GM12801 (cell line): Measurements from ENCODE around the gene ATP1B2.

Experiments
- TF ChIP-seq, protein P1 (sequence below): IDR thresholded peaks from one replicate; pipeline ENCODE4 v1.5.1; 2011; ENCODE audit warnings: control low read depth; ENCODE audit not compliant: insufficient read length; ENCODE audit errors: extremely low read depth

Gene ATP1B2

DNA sequence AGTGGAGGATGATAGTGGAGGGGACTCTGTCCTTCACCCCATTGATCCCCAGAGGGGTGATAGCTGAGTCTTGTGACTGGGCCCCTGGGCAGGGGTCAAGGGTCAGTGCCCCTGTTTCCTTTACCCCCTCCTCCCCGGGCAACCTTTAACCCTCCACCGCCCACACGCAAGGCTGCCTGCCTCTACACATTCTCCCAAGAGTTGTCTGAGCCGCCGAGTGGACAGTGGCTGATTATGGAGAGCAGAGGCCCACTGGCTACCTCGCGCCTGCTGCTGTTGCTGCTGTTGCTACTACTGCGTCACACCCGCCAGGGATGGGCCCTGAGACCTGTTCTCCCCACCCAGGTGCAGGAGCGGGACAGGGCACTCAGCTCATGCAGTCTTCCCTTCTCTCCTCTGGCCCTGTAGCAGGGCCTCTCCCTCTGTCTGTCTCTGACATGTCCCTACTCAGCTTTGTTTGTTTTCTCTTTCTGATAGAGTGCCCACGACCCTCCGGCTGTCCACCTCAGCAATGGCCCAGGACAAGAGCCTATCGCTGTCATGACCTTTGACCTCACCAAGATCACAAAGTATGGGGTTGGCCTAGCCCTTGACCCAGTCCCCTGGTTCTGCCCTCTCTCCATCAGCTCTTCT lies 20.7 kb upstream of the ATP1B2 start, which contains the start of gene SHBG:
TSS of gene SHBG (plus strand) at position 197 of the 633 bp plus-strand sequence. CDS start at position 235, 38 bp downstream.
- TF ChIP-seq, protein P1, sequence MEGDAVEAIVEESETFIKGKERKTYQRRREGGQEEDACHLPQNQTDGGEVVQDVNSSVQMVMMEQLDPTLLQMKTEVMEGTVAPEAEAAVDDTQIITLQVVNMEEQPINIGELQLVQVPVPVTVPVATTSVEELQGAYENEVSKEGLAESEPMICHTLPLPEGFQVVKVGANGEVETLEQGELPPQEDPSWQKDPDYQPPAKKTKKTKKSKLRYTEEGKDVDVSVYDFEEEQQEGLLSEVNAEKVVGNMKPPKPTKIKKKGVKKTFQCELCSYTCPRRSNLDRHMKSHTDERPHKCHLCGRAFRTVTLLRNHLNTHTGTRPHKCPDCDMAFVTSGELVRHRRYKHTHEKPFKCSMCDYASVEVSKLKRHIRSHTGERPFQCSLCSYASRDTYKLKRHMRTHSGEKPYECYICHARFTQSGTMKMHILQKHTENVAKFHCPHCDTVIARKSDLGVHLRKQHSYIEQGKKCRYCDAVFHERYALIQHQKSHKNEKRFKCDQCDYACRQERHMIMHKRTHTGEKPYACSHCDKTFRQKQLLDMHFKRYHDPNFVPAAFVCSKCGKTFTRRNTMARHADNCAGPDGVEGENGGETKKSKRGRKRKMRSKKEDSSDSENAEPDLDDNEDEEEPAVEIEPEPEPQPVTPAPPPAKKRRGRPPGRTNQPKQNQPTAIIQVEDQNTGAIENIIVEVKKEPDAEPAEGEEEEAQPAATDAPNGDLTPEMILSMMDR: no peak

DNA sequence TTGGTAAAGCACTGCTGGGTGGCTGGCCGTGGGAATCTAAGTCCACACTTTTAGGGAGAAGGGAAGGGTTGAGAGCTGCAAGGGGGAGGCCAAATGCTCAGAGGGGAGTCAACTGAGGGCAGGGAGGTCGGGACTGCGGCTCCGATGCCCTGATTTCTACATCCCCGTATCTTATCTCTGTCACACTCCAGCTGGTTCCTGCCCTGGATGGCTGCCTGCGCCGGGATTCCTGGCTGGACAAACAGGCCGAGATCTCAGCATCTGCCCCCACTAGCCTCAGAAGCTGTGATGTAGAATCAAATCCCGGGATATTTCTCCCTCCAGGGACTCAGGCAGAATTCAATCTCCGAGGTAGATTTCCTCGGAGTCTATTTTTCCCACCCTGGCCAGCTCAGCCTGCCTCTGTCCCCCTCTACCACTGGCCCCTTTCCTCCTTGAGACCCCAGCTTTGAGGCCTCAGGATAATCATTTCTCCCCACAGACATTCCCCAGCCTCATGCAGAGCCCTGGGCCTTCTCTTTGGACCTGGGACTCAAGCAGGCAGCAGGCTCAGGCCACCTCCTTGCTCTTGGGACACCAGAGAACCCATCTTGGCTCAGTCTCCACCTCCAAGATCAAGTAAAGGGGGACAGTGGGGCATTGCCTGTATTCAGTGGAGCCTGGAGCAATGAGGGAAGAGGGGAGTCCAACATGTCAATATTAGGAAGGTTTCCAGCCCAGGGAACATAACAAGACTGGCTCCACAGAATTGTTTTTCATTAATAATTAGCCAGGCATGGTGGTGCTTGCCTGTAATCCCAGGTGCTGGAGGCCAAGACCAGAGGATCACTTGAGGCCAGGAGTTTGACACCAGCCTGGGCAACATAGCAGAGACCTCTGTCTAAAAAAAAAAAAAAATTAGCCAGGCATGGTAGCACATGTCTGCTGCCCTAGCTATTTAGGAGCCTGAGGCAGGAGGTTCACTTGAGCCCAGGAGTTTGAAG lies 19.0 kb upstream of the ATP1B2 start:
- TF ChIP-seq, protein P1: no peak

DNA sequence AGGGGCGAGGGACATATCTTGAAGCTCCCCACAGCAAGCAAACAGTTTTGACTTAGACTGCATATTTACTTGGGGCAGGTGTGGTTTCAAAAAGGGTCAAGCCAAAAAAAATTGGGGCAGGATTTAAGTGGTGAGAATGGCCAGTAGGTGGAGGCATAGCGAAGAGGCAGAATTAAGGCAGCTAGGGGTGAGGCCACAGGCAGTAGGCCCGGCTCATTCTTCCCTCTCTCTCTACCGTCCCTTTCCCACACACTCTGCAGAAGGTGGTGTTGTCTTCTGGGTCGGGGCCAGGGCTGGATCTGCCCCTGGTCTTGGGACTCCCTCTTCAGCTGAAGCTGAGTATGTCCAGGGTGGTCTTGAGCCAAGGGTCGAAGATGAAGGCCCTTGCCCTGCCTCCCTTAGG lies 18.2 kb upstream of the ATP1B2 start:
- TF ChIP-seq, protein P1: no peak

DNA sequence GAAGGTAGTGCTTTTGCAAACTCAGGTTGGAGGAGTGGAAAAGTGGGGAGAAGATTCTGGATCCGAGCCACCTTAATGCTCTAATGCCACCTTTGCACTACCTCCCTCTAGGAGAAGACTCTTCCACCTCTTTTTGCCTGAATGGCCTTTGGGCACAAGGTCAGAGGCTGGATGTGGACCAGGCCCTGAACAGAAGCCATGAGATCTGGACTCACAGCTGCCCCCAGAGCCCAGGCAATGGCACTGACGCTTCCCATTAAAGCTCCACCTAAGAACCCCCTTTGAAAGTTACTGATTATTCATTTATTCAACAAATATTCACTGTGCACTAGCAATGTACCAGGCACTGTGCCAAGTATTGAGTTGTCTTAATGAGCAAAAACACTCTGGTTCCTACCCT lies 17.6 kb upstream of the ATP1B2 start:
- TF ChIP-seq, protein P1: no peak

DNA sequence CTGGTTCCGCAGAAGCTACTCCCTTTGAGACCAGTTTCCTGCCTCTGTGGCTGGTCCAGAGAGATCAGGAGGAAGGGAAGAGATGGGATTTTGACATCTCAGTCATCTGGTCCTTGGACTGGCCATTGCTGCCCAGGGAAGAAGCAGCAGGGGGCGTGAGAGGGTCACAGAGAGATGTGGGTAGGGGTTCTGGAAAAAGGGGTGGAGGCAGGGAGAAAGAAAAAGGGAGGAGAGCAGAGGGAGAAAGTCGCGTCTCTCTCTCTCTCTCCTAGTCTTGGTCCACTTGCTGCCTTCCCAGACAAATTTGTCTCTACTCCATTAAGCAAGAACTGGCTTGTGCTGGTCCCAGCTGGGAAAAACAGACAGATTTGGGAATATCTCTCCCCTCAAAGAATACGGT lies 16.3 kb upstream of the ATP1B2 start:
- TF ChIP-seq, protein P1: no peak

DNA sequence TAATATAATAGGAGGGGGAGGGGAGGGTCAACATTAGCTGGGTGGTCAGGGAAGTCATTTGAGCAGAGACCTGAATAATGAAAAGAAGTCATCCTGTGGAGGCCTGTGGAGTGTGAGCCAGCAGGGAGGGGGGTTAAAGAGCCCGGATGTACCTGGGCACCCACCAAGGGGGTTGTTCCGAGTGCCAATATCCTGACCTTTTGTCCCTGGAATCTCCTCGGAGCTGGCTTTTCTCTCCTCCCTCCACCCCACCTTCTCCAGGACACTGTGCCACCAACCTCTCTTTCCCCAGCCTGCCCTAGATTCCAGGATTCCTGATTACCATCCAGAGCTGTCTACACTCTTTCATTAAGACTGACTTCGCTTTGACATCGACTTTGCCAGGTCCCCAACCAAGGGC lies 14.6 kb upstream of the ATP1B2 start:
- TF ChIP-seq, protein P1: no peak

DNA sequence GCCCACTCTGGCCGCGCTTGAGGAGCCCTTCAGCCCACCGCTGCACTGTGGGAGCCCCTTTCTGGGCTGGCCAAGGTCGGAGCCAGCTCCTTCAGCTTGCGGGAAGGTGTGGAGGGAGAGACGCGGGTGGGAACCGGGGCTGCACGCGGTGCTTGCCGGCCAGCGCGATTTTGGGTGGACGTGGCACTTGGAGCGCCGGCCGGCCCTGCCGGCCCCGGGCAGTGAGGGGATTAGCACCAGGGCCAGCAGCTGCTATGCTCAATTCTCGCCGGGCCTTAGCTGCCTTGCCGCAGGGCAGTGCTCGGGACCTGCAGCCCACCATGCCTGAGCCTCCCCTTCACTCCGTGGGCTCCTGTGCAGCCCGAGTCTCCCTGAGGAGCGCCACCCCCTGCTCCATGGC lies 9.9 kb upstream of the ATP1B2 start:
- TF ChIP-seq, protein P1: no peak
